Stimulated activated naive CD4-positive, alpha-beta T cell treated with Interleukin-2 at 50 U/mL for 16 hours (primary cell): ENCODE measurements around the gene VIPR1.
"Not testable (repeated sequence)": the region's sequence is repeated elsewhere in the genome, so short reads cannot be mapped to it uniquely, and the experiment has no call there.

Experiments used
- DNase-seq: peaks from one replicate; lab custom pipeline; 2025; lab: John Stamatoyannopoulos, UW

The VIPR1 gene

DNA sequence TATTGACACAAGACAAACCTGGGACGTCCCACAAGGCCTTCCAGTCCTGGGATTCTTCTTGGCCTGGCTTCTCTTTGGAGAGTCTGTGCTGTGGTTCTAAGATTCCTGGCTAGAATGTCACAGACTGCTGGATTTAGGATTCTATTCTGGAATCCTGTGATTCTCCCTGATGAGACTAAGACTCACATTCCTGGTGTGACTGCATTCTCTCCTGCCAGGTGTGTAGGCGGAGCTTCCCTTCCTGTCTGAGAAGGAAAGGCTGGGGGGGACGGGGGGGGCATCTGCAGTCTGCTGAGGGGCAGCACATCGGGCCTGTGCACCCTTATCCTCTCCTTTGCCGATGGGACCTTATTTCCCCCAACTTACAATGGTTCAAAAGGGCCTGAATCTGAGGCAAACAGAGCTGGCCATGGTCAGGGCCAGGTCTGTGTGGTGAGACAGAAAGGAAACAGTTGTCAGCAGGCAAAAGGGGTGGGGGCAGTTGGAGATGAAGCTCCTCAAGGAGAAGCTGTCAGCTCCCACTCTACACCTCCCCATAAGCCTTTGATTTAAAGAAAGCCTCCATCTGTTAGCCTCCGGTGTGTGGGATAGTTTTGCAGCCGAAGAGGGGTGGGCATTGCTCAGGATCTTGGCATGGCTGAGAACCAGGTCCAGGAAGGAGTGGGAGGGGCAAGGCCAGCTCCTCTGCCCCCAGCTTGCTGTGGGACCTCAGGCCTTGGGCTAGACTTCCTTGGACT, 30.9 kb downstream of the VIPR1 start:
- no peak for DNase-seq

GRCh38 chr3:42535981-42536784, 33.7 kb downstream of the VIPR1 start:
- no peak for DNase-seq

GRCh38 chr3:42537350-42537749, 34.9 kb downstream of the VIPR1 start:
- DNase-seq: no peak

DNA sequence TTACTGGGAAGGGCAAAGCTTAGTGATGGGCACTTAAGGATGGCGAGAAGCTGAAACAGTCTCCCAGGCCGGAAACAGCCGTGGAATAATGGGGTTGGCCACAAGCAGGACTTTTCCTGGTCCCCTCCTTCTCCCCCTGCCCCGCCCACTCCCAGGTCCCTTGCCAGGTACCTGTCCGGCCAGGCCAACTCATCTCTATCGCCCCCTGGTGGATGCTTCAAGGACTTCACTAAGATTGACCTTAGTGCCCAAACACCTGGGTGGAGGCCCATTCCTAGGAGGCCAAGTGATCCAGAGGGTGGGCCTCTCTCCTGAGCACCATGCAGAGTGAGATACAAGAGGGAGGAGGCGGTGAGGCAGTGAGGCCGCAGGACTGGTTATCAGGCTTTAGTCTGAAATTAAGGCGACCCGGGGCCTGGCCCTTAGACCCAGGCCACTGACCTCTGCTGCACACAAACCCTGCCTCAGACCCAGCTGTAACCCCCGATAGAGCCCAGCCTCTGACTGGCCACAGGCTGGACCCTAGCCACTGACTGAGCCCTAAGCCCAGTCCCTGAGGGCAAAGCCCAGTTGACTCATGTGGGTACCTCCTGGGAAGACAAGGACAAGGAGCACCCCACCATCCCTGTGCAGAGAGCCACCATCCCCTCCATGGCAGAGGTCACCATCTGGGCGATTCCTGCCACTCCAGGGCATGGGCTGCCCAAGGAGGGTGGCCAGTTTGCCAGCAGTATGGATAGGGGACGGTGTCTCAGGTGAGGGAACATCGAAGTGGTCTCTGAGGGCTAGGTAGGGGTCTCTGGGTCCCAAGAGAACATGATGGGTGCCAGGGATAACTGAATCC, 37.6 kb downstream of the VIPR1 start:
- peak; percentile 49 for DNase-seq

- no peak for DNase-seq
Measured at GRCh38 chr3:42541079-42541478, 38.6 kb downstream of the VIPR1 start.

DNA sequence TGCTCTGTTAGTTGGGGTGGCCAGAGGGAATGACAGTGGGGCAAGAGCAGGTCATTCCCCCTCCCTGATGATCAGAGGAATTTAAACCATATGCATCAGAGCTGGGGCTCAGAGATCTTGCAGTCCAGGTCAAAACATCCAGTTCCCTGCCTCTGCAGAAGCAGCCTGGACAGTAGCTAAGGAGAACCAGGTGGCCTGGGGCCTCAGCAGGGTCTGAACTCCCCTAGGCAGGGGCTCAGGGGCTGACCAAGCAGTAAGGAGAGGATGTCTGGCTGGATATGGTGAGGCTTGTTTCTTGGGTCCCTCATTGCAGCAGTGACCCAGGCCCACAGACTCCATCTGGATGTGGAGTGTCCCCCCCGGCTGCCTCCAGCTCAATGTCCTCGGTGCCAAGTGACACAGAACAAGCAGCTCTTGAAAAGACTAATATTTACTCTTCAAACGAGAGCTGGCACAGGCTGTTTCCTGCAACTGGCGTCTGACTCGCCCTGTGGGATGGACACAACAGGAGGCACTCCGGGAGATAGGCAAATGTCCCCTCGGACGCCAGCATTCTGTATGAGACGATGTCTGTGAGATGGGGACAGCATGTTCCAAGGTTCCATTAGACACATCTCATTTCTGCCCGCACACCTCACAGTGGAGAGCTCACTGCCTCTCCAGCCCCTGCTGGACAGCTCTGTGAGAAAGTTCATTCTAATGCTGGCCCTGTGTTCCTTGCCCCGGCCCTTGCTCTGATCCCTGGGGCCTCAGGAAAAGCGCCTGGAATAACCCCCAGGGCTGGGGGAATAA, 42.2 kb downstream of the VIPR1 start:
- DNase-seq: no peak

DNA sequence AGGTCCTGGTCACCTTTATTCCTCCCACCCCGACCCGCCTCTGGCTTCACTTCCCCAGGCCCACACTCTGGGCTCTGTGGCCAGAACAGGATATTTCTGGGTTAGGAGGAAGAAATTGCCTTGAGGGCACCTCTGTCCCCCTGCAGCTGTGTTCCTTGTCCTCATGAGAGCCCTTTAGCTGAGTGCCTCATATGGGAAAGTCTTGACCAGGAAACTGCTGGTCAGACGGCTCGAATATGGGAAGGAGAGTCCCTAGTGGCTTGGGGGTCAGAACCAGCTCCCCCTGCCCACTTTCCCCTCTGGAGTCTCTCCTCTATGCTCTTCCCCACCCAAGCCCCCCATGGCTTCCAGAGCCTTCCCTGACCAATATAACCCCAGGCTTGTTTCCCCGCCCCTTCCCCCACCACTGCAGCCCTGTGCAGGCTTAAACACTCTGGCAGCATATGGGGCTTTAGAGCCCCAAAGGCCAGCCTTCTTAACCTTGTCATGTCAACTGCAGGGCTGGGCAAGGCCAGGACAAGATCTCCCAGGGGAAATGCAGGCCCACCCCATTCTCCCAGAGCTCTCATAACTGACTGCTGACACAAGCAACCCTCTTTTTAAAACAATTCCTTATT, 42.9 kb downstream of the VIPR1 start:
- DNase-seq: no peak

- no peak for DNase-seq
Measured at GRCh38 chr3:42546691-42547213, 44.3 kb downstream of the VIPR1 start.

GRCh38 chr3:42547401-42547945, 45.0 kb downstream of the VIPR1 start:
- peak; percentile 50 for DNase-seq

GRCh38 chr3:42549131-42549530, 46.7 kb downstream of the VIPR1 start:
- DNase-seq: no peak

GRCh38 chr3:42550250-42550649, 47.8 kb downstream of the VIPR1 start:
- DNase-seq: no peak

DNA sequence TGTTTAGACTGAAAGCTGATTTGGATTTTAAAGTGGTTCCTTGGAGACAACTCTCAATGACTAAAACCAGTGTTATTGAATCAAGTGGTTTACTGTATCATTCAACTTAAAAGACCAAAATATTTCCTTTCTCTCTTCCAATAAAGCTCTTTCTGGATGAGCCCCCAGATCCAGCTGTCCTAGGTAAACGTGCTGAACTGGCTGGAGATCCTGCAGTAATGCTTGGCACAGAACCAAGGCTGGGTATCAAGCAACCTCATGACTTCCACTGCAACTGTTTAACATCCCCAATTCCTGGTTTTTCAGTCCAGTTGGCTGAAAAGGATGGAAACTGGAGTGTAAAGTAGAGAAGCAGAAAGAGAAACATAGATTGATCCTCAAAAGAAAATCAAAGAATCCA, 50.4 kb downstream of the VIPR1 start:
- DNase-seq: no peak

GRCh38 chr3:42556089-42556632, 53.7 kb downstream of the VIPR1 start:
- peak; percentile 8 for DNase-seq

- DNase-seq: not testable (repeated sequence)
Measured at GRCh38 chr3:42556817-42557216, 54.4 kb downstream of the VIPR1 start.

- no peak for DNase-seq
Measured at GRCh38 chr3:42557854-42558253, 55.4 kb downstream of the VIPR1 start.

DNA sequence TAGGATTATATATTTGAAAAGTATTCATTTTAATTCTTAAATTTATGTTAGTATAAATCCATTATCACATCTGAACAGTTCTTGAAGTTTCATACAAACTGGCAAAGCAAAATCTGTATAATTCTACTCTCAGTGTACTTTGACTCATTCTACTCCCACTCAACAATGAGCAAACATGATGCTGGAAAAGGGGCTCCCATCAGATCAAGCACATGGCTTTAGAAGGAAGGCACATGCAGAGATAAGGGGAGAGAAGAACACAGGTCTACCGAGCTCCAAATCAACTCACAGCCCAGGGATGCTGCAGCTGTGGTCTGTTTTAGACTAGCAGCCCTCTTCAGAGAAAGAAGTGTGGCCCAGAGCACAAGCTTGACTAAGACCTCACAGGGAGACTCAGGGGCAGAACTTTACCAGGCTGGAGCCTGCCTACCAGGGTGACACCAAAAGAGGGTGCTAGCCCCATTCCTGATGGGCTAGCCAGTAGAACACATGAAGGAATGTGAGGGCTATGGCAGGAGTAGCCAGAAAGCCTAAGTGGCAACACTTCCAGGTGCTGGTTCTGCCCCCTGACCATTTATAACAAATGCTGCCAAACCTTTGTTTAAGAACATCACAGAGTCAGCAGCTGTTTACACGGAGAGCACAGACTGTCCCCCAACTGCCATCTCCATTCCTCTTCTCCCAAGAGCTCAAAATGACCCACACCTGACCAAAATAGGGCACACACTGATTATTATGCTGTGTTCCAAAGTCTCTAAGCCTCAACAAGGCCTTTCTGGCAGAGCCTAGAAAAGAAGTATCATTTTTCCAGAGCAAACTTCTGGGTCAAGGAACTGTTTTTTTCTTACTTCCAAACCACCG, 59.8 kb downstream of the VIPR1 start:
- no peak for DNase-seq

DNA sequence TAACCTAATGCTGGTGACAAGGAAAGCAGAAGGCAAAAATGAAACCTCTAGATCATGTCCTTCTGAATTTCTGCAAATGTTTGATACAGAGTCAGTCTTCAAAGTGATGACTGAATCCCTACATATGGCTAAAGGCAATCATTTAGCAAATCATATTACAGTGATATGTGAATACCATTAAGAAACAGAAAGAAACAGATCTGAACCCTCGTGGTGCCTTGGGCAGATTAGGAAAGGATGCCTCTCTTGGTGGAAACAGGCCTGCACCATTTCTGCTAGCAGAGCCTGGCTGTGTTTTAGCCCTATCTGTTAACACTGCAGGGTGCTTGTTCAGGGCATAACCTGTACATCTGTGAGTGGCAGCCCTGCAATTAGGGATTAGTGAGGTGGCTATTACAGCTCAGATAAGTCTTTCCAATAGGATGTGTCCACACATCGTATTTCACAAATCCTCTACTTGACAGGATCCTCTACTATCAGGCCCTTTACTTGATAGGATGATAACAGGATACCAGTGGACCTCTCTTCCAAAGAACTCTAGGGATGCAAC, 67.2 kb downstream of the VIPR1 start:
- no peak for DNase-seq

- DNase-seq: peak; percentile 2
Measured at GRCh38 chr3:42572278-42572677, 69.8 kb downstream of the VIPR1 start.

DNA sequence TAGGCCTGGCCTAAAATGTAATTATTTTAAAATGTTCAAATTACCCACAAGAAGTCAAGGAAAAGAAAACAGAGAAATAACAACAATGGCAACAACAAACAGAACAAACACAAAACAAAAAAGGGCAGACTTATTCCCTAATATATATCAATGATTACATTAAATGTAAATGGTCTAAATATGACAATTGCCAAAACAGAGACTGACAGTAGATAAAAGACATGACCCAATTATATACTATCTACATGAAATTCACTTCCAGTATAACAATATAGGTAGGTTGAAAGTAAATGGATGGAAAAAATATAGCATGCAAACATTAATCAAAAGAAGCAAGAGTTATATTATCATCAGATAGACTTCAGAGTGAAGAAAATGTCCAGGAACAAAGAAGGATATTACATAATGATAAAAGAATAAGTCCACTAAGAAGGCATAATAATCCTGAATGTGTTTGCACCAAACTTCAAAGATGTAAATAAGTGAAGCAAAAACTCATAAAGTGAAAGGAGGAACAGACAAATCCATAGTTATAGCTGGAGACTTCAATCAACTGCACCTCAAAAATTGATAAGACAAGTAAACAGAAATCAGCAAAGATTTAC, 72.8 kb downstream of the VIPR1 start:
- DNase-seq: no peak
